HepG2 (cell line): Measurements from ENCODE around the gene GSTP1. TPM values are rescaled to one million over a fixed set of nuclear protein-coding genes. Genes with fewer than 3 reads are reported as not detected.

Source experiments
- AKAP8 ChIP-seq: sonication (generic); formaldehyde crosslinking; IDR thresholded peaks from 2 replicates; pipeline ENCODE4 v1.5.1; 2020; ENCODE audit warnings: mild to moderate bottlenecking, missing genetic modification reagents
- FOSL2 ChIP-seq: sonication (generic); formaldehyde crosslinking; IDR thresholded peaks from 2 replicates; pipeline ENCODE4 v1.4.0; 2020; ENCODE audit warnings: missing genetic modification reagents
- GABPB1 ChIP-seq: IDR thresholded peaks from 2 replicates; pipeline ENCODE4 v1.6.1; 2016; ENCODE audit warnings: mild to moderate bottlenecking, missing genetic modification reagents, moderate library complexity, missing compliant biosample characterization
- HMG20A ChIP-seq: IDR thresholded peaks from 2 replicates; pipeline ENCODE4 v1.6.1; 2016; ENCODE audit warnings: borderline replicate concordance
- KAT8 ChIP-seq: IDR thresholded peaks from 2 replicates; pipeline ENCODE4 v1.6.1; 2016; ENCODE audit warnings: missing genetic modification reagents, missing compliant biosample characterization
- NFYC ChIP-seq: IDR thresholded peaks from 2 replicates; pipeline ENCODE4 v1.6.1; 2016; ENCODE audit warnings: missing genetic modification reagents, missing compliant biosample characterization
- RAD51 ChIP-seq: fragments of 450-650 bp; IDR thresholded peaks from 2 replicates; pipeline ENCODE4 v1.6.1; 2016; ENCODE audit warnings: borderline replicate concordance
- RFX5 ChIP-seq: IDR thresholded peaks from 2 replicates; pipeline ENCODE4 v1.6.1; 2011; ENCODE audit warnings: low read depth, low read length, improper control_type of control experiment
- SOX13 ChIP-seq, 3 experiments: fragments of 450-650 bp in 1 of 3; sonication (generic) in 1 of 3; formaldehyde crosslinking in 1 of 3; IDR thresholded peaks in 2 of 3; conservative IDR thresholded peaks in 1 of 3; 2 replicates each; pipeline versions ENCODE4 v1.5.0 to v1.6.1; 2016 to 2020; ENCODE audit warnings: antibody characterized with exemption in 1 of 3, mild to moderate bottlenecking in 1 of 3, missing compliant biosample characterization in 1 of 3, missing genetic modification reagents in 1 of 3, moderate library complexity in 1 of 3
- TBX2 ChIP-seq: sonication (generic); formaldehyde crosslinking; IDR thresholded peaks from 2 replicates; pipeline ENCODE4 v1.5.0; 2020; ENCODE audit warnings: missing genetic modification reagents, mild to moderate bottlenecking, borderline replicate concordance
- ZFP37 ChIP-seq: sonication (generic); formaldehyde crosslinking; IDR thresholded peaks from 2 replicates; pipeline ENCODE4 v1.4.0; 2020; ENCODE audit warnings: missing genetic modification reagents, borderline replicate concordance
- ZNF367 ChIP-seq: sonication (generic); formaldehyde crosslinking; IDR thresholded peaks from 2 replicates; pipeline ENCODE4 v1.4.0; 2020; ENCODE audit warnings: missing genetic modification reagents, borderline replicate concordance
- ZNF431 ChIP-seq: sonication (generic); formaldehyde crosslinking; IDR thresholded peaks from 2 replicates; pipeline ENCODE4 v1.9.0; 2022; ENCODE audit warnings: missing genetic modification reagents, low read depth, mild to moderate bottlenecking, borderline replicate concordance
- ZNF607 ChIP-seq: sonication (generic); formaldehyde crosslinking; IDR thresholded peaks from 2 replicates; pipeline ENCODE4 v1.5.1; 2020; ENCODE audit warnings: missing genetic modification reagents, mild to moderate bottlenecking, borderline replicate concordance
- ZNF652 ChIP-seq: IDR thresholded peaks from 2 replicates; pipeline ENCODE4 v1.6.1; 2016; ENCODE audit warnings: low read depth, borderline replicate concordance
- polyA plus RNA-seq, 8 experiments: library from polyadenylated mRNA; depleted of rRNA in 3 of 8; stranded (reverse) in 7 of 8; unstranded in 1 of 8; fragments of >200 nt; fragmentation: Illumina TruSeq in 4 of 8; extraction: Trizol in 4 of 8; gene quantifications; 2 replicates each; pipeline versions ENCODE4 v1.2.1 to v1.2.3, GENCODE V29; 2011 to 2016; ENCODE audit warnings: low read depth in 4 of 8, missing spikeins in 1 of 8, mixed read lengths in 1 of 8; ENCODE audit not compliant: insufficient read depth in 1 of 8
- total RNA-seq, 5 experiments: library from RNA; depleted of rRNA; stranded (reverse); fragments of >200 nt; fragmentation: Illumina TruSeq; extraction: Trizol; gene quantifications; 2 replicates each; pipeline ENCODE4 v1.2.3, GENCODE V29; 2016; ENCODE audit warnings: low read depth in 1 of 5
- TF ChIP-seq, protein P1 (sequence below): IDR thresholded peaks from 2 replicates; pipeline ENCODE4 v1.6.1; 2016; ENCODE audit warnings: low read depth, missing genetic modification reagents, missing compliant biosample characterization
- TF ChIP-seq, protein P2 (sequence below): IDR thresholded peaks from 2 replicates; pipeline ENCODE4 v1.6.1; 2016
- TF ChIP-seq, protein P3 (sequence below): sonication (generic); formaldehyde crosslinking; IDR thresholded peaks from 2 replicates; pipeline ENCODE4 v1.8.0; 2022; ENCODE audit warnings: missing genetic modification reagents, mild to moderate bottlenecking, inconsistent platforms, borderline replicate concordance
- TF ChIP-seq, protein P4 (sequence below): sonication (generic); formaldehyde crosslinking; IDR thresholded peaks from 2 replicates; pipeline ENCODE4 v1.8.0; 2022; ENCODE audit warnings: missing genetic modification reagents, mild to moderate bottlenecking, borderline replicate concordance
- TF ChIP-seq, protein P5 (sequence below): sonication (generic); formaldehyde crosslinking; IDR thresholded peaks from 2 replicates; pipeline ENCODE4 v1.9.0; 2021; ENCODE audit warnings: missing genetic modification reagents, mild to moderate bottlenecking, borderline replicate concordance

The GSTP1 gene
- total and polyA plus RNA-seq, 2 of the 13 experiments (the other 11 are each of a cell fraction or from before 2014, with no cell fraction given), result not detected

DNA sequence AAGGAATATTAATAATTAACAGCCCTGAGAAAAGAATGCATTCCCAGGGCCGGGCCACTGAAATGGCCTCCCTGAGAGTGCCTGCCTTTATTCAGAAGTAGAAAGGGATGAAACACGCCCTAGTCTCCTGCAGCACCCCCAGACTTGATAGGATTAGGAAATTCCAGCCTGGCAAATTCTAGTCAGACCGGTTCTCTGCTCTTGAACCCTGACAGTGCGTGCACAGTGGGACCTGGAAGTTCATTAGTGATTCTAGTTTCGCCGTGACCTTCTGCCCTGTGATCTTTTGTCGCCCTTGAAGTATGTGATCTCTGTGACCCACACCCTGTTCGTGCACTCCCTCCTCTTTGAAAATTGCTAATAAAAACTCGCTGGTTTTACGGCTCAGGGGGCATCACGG lies 2.1 kb upstream of the GSTP1 start (continued):
- TF ChIP-seq, protein P1, sequence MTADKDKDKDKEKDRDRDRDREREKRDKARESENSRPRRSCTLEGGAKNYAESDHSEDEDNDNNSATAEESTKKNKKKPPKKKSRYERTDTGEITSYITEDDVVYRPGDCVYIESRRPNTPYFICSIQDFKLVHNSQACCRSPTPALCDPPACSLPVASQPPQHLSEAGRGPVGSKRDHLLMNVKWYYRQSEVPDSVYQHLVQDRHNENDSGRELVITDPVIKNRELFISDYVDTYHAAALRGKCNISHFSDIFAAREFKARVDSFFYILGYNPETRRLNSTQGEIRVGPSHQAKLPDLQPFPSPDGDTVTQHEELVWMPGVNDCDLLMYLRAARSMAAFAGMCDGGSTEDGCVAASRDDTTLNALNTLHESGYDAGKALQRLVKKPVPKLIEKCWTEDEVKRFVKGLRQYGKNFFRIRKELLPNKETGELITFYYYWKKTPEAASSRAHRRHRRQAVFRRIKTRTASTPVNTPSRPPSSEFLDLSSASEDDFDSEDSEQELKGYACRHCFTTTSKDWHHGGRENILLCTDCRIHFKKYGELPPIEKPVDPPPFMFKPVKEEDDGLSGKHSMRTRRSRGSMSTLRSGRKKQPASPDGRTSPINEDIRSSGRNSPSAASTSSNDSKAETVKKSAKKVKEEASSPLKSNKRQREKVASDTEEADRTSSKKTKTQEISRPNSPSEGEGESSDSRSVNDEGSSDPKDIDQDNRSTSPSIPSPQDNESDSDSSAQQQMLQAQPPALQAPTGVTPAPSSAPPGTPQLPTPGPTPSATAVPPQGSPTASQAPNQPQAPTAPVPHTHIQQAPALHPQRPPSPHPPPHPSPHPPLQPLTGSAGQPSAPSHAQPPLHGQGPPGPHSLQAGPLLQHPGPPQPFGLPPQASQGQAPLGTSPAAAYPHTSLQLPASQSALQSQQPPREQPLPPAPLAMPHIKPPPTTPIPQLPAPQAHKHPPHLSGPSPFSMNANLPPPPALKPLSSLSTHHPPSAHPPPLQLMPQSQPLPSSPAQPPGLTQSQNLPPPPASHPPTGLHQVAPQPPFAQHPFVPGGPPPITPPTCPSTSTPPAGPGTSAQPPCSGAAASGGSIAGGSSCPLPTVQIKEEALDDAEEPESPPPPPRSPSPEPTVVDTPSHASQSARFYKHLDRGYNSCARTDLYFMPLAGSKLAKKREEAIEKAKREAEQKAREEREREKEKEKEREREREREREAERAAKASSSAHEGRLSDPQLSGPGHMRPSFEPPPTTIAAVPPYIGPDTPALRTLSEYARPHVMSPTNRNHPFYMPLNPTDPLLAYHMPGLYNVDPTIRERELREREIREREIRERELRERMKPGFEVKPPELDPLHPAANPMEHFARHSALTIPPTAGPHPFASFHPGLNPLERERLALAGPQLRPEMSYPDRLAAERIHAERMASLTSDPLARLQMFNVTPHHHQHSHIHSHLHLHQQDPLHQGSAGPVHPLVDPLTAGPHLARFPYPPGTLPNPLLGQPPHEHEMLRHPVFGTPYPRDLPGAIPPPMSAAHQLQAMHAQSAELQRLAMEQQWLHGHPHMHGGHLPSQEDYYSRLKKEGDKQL (CRISPR knock-in tag), result no peak
- no peak for TF ChIP-seq NFYC (CRISPR knock-in tag)
- TF ChIP-seq ZNF652 (CRISPR knock-in tag), result no peak
- TF ChIP-seq AKAP8 (CRISPR knock-in tag), result no peak
- no peak for TF ChIP-seq RFX5
- TF ChIP-seq RAD51, result no peak
- TF ChIP-seq, protein P2, sequence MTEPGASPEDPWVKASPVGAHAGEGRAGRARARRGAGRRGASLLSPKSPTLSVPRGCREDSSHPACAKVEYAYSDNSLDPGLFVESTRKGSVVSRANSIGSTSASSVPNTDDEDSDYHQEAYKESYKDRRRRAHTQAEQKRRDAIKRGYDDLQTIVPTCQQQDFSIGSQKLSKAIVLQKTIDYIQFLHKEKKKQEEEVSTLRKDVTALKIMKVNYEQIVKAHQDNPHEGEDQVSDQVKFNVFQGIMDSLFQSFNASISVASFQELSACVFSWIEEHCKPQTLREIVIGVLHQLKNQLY (CRISPR knock-in tag), result no peak
- no peak for TF ChIP-seq ZNF607 (CRISPR knock-in tag)
- no peak; the same call in 1 of the 2 replicates for TF ChIP-seq SOX13 (IDR thresholded peaks at IDR 0.05)
- peak in 1 of 2 experiments; percentile 32; a peak in 1 of 4 replicates for TF ChIP-seq SOX13 (CRISPR knock-in tag; conservative IDR thresholded peaks at IDR 0.05 in 1 of 2, IDR thresholded peaks at IDR 0.05 in 1 of 2)
- peak; percentile 43; the same call in 1 of the 2 replicates for TF ChIP-seq HMG20A (CRISPR knock-in tag)
- TF ChIP-seq GABPB1 (CRISPR knock-in tag), result no peak
- TF ChIP-seq, protein P3, sequence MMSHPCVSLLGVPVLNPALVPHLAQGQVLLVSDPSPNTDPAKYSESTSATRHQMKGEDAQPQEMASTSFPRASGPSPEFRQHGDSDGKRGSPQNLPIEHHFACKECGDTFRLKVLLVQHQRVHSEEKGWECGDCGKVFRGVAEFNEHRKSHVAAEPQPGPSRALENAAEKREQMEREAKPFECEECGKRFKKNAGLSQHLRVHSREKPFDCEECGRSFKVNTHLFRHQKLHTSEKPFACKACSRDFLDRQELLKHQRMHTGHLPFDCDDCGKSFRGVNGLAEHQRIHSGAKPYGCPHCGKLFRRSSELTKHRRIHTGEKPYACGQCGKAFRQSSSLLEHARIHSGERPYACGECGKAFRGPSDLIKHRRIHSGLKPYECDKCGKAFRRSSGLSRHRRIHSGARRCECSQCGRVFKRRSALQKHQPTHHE, result no peak
- no peak for TF ChIP-seq ZNF431 (CRISPR knock-in tag)
- TF ChIP-seq, protein P4, sequence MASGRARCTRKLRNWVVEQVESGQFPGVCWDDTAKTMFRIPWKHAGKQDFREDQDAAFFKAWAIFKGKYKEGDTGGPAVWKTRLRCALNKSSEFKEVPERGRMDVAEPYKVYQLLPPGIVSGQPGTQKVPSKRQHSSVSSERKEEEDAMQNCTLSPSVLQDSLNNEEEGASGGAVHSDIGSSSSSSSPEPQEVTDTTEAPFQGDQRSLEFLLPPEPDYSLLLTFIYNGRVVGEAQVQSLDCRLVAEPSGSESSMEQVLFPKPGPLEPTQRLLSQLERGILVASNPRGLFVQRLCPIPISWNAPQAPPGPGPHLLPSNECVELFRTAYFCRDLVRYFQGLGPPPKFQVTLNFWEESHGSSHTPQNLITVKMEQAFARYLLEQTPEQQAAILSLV, result no peak
- no peak for TF ChIP-seq ZFP37
- TF ChIP-seq ZNF367 (CRISPR knock-in tag), result no peak
- TF ChIP-seq KAT8, result 0 out of 2 replicates have a peak, but pooled peaks have one; percentile 20
- peak; percentile 21; the same call in 1 of the 2 replicates for TF ChIP-seq FOSL2 (CRISPR knock-in tag)
- peak; percentile 43; the same call in 1 of the 2 replicates for TF ChIP-seq TBX2 (CRISPR knock-in tag)
- TF ChIP-seq, protein P5, sequence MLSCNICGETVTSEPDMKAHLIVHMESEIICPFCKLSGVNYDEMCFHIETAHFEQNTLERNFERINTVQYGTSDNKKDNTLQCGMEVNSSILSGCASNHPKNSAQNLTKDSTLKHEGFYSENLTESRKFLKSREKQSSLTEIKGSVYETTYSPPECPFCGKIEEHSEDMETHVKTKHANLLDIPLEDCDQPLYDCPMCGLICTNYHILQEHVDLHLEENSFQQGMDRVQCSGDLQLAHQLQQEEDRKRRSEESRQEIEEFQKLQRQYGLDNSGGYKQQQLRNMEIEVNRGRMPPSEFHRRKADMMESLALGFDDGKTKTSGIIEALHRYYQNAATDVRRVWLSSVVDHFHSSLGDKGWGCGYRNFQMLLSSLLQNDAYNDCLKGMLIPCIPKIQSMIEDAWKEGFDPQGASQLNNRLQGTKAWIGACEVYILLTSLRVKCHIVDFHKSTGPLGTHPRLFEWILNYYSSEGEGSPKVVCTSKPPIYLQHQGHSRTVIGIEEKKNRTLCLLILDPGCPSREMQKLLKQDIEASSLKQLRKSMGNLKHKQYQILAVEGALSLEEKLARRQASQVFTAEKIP (CRISPR knock-in tag), result no peak
